HG03521 (cell line): Measurements from ENCODE around the gene GAS2L2.

Source experiments
- ATAC-seq: cut with Tn5 transposase; IDR thresholded peaks from one replicate; pipeline ENCODE4 v1.9.1; 2021; ENCODE audit warnings: mild to moderate bottlenecking, moderate library complexity; ENCODE audit not compliant: unreplicated experiment

Gene GAS2L2

DNA sequence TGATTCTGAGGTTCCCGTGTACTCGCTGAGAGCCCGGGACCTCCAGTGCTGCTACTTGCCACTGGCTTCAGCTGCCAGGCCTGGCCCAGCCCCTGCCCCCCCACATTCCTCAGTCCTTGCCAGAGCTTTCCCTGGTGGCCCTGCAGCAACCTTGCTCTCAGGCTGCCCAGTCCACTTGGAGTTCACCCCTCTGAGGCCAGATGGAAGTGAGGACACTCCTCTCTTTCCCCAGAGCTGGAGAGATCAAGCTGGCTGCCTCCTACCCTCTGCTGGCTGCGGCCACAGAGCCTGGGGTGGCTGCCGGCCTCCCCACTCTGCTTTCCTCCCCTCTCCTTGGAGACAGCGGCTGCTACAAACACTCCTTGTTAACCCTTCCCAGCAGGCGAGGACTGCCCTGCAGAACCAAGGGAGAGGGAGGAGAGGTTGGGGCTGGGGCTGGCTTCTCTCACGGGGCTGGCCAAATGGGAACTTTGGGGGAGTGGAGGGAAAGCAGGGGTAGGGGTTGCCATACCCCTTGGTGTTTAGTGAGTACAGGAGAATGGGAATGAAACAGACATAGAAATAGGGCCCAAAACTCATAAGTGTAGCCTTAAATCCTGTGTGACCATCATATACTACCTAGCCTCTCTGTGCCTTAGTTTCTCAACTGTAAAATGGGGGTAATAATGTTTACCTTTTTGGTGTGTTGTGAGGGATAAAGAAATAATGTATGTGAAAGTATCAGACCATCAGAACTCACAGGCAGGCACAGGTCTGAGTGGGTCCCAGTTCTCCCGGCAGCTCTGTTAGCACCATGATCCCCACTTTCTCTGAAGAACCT is at the start of gene GAS2L2:
GAS2L2 (minus strand) TSS at position 295 of the 820 bp plus-strand sequence. CDS start 389 bp downstream, outside the sequence.
- no peak for ATAC-seq

DNA sequence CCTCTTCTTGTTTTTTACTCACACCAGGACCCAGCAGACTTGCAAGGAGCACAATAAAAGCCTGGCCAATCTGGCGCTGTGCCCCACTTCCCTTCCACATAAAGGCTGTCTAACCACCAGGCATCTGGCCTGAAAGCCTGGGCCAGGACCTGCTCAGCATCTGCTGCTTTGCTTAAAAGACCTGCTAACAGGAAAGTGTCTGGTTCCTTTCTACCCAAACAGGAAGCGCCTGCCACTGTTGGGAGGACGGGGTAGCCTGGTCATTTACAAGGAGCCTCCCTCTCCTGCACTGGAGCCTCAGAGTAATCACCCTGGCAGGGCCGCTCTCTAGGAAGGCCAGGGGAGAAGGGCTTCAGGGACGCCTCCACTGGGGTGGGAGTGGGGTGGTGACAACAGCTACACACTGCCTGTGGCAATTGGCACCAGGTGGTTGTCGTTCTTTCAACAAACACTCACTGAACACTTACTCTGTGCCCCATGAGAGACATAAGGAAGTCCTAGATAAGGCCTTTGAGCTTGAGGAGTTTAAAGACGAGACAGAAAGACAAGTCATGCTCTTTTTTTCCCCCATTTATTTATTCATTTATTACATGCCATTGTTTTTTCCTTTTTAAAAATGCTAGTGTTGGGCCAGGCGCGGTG is 48.7 kb upstream of the GAS2L2 start:
- ATAC-seq, result no peak

DNA sequence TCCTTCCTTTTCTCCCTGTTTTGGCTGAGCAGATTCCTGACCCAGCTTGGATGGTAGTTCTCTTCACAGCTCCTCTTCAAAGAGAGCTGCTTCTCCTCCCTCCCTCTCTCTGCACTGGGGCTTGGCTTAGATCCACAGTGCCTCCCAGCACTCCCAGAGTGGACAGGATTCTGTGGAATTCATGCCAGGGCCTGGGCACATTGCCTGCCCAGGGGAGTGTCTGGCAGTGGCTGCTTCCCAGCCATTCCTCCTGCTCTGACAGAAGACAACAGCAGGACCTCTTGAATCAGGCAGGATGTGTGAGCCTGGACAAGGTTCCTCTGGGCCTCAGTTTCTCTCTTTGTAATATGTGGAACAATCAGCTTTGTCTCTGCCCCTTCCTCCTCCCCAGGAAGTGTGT is 46.9 kb upstream of the GAS2L2 start:
- ATAC-seq, result no peak

DNA sequence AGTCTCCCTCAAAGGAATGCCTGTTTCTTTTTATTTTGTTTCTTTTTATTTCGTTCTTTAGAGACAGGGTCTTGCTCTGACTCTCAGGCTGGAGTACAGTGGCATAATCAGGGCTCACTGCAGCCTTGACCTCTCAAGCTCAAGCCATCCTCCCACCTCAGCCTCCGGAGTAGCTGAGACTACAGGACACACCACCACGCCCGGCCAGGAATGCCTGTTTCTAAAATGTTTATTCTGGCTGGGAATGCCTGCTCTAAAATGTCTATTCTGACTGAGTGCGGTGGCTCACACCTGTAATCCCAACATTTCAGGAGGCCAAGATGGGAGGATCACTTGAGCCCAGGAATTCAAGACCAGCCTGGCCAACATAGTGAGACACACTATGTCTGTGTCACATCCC is 44.9 kb upstream of the GAS2L2 start:
- no peak for ATAC-seq

DNA sequence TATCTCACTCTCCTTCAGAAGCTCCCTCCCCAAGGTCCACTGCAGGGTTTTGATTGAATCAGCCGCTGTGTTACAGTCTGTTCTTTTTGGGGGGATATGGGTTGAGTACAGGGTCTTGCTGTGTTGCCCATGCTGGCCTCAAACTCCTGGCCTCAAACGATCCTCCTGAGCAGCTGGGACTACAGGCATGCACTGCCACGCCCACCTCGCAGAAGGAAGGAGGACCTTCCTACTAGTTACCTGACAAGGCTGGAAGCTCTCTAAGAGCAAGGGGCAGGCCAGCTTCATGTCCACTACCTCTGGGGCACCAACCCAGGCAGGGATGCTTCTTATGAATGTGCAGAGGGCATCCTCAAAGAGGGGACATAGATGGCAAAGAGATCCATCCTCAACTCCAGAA is 44.3 kb upstream of the GAS2L2 start:
- ATAC-seq, result no peak

DNA sequence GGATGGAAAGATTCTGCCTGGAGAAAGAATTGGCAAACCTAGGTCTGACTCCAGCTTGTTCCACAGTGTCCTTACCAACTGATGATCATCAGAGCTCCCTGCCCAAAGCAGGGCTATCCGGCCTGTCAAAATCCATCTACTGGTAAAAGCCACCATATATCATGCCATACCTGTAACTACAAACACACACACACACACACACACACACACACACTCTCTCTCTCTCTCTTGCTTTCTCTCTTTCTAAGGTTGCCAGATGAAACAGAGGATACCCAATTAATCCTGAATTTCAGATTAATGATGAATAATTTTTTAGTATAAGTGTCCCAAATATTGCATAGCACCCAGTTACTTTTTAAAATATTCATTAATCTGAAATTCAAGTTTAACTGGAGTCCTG is 43.9 kb upstream of the GAS2L2 start:
- ATAC-seq, result no peak

DNA sequence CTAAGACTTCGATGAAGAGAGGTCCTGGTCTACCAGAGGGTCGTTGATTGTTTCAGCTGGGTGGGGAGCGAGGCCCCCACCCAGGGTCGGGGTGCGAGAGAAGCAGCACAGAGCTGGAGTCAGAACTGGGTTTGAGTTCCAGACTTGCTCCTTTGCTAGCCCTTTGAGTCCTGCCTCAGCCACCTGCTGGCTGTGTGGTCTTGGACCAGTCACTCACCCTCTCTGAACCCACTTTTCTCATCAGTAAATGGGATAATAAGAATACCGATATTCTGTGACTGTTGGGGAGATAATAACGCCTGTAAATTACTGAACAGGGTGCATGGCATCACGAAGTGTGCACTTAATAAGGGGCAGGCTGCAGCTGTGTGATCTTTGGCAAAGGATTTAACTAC is 42.8 kb upstream of the GAS2L2 start:
- no peak for ATAC-seq

DNA sequence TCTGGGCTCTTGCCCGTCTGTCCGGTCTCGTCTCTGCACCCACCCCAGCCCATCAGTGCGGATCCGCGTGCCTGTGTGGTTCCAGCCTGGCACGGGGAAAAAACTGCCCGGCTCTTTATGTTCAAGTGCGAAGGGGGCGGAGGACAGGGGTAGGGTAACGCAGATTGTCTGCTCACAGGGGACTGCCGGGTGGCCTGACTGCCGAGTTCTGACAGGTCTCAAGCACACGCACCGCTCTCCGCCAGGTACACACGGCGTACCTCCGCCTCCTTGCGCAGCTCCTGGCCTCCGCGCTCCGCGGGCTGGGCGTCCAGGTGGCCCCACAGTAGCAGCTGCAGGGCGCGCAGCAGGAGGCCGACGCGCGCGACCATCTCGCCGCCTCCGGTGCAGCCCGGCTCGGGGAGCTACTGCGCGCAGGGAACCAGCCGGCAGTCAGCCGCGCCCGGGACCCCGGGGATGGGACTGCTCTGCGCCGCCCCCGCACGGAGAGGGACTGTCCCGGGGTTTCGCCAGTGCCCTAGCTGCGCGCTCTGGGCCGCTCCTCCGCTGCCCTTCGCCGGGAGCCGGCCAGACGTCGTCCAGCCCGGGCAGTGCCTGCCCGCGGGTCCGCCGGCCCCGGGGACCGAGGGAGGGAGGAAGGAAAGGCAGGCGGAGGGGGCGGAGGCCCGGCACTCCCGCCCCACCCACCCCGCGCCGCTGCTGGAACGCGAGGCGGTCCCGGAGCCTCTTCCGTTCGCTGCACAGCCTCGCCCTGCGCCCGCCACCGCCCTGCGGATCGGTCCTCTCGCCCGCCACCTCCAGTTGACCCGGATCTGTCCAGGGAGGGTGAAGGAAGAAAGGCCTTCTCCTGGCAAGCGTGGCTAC is 42.2 kb upstream of the GAS2L2 start, which contains the start of gene MMP28:
MMP28 (minus strand) TSS at position 635 of the 864 bp plus-strand sequence; CDS start at position 371, 264 bp downstream.
- no peak for ATAC-seq

DNA sequence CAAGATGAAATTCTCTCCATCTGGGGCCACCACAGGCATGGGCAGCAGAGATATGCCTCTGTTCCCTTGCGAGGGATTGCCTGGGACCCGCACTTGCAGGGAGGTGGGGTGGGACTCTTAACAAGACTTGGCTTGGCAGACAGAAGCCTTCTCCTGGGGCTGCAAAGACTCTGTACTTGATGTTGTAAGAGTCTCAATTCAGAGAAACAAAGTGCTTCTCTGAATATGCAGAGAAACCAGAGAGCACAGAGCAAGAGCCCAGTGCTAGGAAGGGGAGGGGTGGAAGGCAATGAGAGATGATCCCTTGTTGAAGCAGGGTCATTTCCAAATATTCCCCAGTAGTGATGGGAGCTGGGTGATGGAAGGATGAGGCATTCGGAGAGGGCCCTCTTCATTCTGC is 40.2 kb upstream of the GAS2L2 start:
- ATAC-seq, result no peak

DNA sequence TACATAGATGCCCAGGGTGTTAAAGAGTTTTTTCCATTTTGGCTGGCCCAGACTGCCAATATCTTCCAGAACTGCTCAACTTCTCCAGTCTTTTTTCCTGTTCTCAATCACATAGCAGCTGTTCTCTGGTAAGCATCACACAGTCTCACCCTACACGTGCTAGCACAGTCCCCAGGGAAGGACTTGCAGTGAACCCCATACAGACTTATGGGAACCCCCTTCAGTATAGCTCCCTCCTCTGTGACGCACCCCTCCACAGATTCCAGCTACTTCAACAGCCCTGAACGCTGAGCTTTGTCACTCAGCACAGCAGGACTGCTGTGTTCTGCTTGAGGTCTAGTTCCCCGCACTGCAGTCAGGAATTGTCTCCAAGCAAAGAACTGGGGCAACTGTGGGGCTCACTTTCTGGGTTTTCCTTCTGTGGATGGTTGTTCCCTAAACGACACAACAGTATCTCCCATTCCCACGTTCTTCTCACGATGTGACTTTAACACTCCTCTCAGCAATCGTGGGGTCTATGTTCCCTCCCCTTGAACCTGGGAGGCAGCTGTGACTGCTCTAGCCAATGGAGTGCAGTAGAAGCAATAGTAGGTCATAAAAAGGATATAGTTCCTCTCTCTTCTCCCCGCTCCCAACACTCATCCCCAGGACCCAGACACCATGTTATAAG is 38.8 kb upstream of the GAS2L2 start:
- ATAC-seq, result no peak

DNA sequence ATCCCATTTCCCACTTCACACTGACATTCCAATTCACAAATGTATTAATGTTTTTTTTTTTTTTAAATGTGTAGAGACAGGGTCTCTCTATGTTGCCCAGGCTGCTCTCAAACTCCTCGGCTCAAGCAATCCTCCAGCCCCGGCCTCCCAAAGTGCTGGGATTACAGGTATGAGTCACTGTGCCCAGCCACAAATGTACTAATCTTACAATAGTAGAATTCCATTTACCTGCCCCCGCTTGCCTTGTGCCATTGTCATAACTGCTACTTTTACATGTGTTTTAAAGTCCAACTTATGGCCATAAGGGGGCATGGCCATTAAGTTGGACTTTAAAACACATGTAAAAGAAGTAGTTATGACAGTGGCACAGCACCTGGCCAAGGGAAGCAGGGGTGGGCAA is 37.8 kb upstream of the GAS2L2 start:
- ATAC-seq, result no peak

DNA sequence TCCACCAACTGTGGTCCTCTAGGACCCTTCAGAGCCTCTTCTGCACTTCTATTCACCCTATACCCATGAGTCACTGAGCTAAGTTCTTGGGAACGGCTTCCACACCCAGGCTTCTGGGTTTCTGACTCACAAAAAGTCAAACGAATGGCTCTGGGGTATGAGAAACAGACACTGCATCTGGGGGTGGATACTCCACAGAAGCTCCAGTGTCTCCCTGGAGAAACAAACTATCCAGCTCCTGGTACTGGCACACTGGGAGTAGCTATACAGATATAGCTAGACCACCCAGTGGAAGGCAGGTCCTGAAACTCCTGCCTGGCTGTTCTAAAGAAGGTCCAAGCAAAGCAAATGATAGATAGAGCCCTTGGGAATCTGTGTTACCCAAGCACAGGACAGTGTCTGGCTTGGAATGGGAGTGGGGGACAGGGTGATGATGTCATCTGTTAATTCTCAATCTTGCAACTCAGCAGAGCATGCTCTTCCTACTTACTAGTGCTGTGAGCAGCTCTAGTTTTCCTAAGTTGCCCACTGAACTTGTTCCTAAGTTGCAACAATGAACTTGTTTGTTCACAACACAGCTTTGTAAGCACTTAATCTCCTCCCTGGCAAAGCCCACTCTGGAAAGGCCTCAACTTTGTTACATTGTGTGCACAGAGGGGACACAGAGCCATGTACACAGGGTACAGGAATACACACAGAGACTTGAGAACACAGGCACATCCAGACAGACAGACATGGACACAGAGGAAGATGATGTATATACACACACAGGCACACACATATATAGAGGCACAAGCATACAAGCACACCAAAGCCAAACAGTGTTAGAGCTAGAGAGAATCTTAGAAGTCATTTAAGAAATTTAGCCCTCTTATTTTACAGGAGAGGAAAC is 35.7 kb upstream of the GAS2L2 start:
- ATAC-seq, result no peak

DNA sequence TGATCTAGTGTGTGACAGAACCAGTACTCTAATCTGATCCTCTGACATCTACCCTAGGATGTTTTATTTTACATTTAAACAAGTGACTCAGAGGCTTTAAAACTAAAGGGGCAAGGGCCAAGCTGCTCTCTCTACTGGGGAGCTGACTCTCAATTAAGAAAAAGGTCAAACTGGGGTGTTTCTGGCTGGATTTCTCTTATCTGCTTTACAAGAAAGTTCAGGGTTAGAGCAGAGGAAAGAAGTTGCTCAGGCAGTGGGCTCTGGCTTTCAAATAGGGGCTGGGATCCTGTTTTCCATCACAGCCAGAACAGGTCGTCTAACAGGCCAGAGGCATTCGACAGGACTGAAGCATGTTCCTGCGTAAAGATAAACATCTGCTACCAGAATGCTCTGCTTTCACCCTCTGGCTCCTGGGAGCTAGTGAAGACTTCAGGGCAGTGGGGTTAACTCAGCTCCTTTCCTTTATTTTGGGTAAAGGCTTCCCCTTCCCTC is 33.9 kb upstream of the GAS2L2 start:
- no peak for ATAC-seq

DNA sequence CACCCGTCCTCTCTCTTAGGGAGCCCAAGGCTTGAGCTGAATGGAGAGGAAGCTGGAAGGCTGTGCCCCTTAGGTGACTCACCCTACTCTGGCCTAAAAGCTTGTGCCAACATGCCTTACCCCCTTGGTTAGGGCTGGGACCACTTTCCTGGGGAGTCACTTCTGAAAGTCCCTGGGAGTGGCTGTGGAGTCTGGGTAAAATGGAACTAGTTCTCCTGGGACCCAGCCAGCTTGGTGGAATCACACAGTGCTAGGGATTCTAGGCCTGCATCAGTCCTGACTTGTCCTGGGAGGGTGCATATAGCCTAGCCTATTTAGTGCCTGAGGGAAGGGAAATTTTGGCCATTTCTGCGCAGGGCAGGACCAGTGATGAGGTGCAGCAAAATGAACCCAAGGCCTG is 31.9 kb upstream of the GAS2L2 start:
- no peak for ATAC-seq

DNA sequence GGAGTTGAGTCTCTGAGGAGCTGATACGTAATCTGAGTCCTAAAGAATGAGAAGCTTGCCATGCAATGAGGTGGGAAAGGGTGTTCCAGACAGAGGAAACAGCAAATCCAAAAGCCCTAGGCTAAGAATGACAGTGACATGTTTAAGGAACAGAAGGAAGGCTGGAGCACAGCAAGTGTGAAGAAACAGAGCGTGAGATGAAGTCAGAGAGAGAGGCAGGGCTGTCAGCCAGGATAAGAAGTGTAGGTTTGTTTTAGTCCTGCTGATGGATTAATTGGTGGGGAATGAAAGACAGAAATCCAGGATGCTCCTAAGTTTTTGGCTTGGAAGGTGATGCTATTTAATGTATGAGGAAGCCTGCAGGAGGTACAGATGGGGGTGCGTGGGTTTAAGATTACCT is 27.9 kb upstream of the GAS2L2 start:
- ATAC-seq, result no peak

DNA sequence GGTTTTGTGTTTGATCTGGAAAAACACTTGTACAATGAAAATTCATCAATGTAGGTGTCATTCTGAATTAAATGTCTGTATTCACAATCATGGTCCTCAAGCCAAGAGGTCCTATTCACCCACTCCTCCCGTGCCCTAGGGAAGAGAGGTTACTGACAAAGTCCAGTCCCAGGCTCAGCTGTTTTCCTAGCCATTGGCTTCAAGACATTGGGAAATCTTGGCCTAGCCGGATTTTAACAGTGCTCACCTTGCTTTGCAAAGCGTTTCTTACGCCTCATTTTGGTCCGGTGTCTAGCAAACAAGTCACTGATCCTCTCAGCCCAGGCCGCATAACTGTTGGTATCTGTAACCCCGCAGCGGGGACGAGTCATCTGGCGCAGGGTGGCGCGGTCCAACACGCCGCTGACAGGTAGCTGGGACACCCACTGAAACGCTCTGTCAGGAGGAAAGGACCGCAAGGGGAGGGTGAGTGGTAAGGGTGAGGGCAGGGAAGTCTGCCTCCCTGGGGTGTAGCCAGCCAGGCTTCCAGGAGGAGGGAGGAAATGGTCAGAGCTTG is 25.7 kb upstream of the GAS2L2 start:
- ATAC-seq, result no peak

DNA sequence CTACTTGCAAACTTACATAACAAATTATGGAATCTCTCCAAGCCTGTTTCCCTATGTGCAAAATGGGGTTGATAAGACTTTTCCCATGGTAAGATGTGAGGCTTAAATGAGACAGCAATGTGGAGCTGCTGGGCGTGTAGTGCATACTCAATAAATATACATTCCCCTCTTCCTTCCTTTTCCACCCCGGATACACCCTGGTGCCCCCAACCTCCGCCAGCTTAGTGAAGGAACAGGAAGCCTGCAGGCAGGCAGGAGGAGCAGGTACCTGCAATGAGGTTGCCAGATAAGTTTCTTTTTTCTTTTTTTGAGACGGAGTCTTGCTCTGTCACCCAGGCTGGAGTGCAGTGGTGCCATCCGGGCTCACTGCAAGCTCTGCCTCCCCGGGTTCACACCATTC is 22.5 kb upstream of the GAS2L2 start:
- ATAC-seq, result no peak

DNA sequence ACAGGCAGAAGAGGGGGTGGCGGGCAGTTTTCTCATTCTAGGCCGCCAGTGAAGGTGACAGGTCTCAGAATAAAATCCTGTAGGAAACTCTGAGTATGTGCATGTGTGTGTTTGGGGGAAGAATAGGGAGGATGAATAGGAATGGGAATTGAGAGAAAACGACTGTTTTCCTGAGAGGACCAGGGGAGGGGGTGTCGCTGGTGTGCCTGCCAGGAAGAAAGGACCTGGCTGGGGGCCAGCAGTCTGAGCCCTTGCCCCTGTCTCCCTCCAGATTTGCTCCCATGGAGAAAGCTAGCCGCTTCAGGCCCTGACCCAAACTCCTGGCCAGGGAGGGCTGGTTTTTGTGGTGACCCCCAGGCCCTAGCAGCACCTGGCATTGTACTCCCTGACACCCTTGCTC is 22.0 kb upstream of the GAS2L2 start:
- ATAC-seq, result no peak

DNA sequence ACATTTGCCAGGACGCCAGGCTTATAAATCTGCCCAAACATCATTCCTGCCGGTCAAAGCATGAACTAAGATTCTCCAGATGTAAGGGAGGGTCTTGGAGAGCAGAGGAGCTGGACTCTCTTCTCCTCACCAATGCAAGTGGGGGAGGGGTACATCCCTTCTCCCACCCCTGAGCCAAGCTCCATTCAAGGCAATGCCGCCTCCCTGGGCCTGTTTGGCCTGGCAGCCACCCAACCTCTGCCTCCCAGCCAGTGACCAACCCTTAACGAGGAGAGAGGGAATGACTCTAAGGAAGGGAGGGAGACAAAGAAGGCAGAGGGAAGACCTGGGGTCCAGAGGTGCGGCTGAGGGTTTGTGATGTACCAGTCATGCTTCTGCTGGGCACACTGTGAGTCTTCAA is 21.5 kb upstream of the GAS2L2 start:
- no peak for ATAC-seq
